SU-DHL-6 (cell line): ENCODE measurements around the gene RNF167.
"Not testable (repeated sequence)": the region's sequence is repeated elsewhere in the genome, so short reads cannot be mapped to it uniquely, and the experiment has no call there.

Experiments used
- H2AFZ ChIP-seq: fragments of 200-600 bp; sonication (generic); 2 replicates; pipeline ENCODE4 v1.6.1; 2014; ENCODE audit warnings: low read depth, mild to moderate bottlenecking, moderate library complexity, mixed read lengths, antibody characterized with exemption, low read length; ENCODE audit not compliant: severe bottlenecking
- H3F3A ChIP-seq: fragments of 200-600 bp; shearing (Covaris generic); 2 replicates; pipeline ENCODE4 v1.6.0; 2016; ENCODE audit warnings: antibody characterized with exemption, mild to moderate bottlenecking; ENCODE audit not compliant: insufficient read depth
- H3K27ac ChIP-seq: fragments of 200-600 bp; sonication (generic); 2 replicates; pipeline ENCODE4 v1.5.1; 2016; ENCODE audit warnings: low read depth, mild to moderate bottlenecking, low read length, moderate library complexity, mixed read lengths
- H3K27me3 ChIP-seq: fragments of 200-600 bp; sonication (generic), shearing (Covaris generic); 2 replicates; pipeline ENCODE4 v1.6.0; 2014; ENCODE audit warnings: mild to moderate bottlenecking, low read length
- H3K36me3 ChIP-seq: fragments of 200-600 bp; sonication (generic); 2 replicates; pipeline ENCODE4 v1.6.1; 2014; ENCODE audit warnings: mild to moderate bottlenecking, low read length, mixed read lengths
- H3K4me2 ChIP-seq: fragments of 300-600, 200-600 bp; shearing (Covaris generic), sonication (generic); 2 replicates; pipeline ENCODE4 v1.6.0; 2014; ENCODE audit warnings: low read length, low read depth, mild to moderate bottlenecking; ENCODE audit not compliant: poor library complexity, severe bottlenecking
- H3K4me3 ChIP-seq: fragments of 200-600 bp; sonication (generic); 2 replicates; pipeline ENCODE4 v1.5.1; 2014; ENCODE audit warnings: antibody characterized with exemption, low read length, mild to moderate bottlenecking, mixed read lengths; ENCODE audit not compliant: insufficient read depth, poor library complexity, severe bottlenecking
- H3K79me2 ChIP-seq: fragments of 200-600 bp; sonication (generic); 2 replicates; pipeline ENCODE4 v1.6.1; 2014; ENCODE audit warnings: mild to moderate bottlenecking, low read length, moderate library complexity; ENCODE audit not compliant: insufficient read depth
- H3K9ac ChIP-seq: fragments of 200-600 bp; sonication (generic); 2 replicates; pipeline ENCODE4 v1.7.0; 2014; ENCODE audit warnings: mild to moderate bottlenecking, low read length
- H3K9me2 ChIP-seq: fragments of 200-600 bp; sonication (generic); replicated peaks from 2 replicates; pipeline ENCODE4 v1.6.1; 2014; ENCODE audit warnings: low read length; ENCODE audit not compliant: insufficient read depth
- H3K9me3 ChIP-seq: fragments of 200-600 bp; sonication (generic); 2 replicates; pipeline ENCODE4 v1.6.1; 2014; ENCODE audit warnings: low read length, mixed read lengths; ENCODE audit not compliant: insufficient read depth
- H4K20me1 ChIP-seq: fragments of 200-600 bp; sonication (generic); 2 replicates; pipeline ENCODE4 v1.6.1; 2014; ENCODE audit warnings: low read depth, mild to moderate bottlenecking, antibody characterized with exemption, low read length, moderate library complexity, mixed read lengths
- CTCF ChIP-seq: fragments of 200-600 bp; sonication (generic); IDR thresholded peaks from one replicate; pipeline ENCODE4 v1.5.1; 2017; ENCODE audit warnings: antibody characterized with exemption, mild to moderate bottlenecking, low read length, moderate library complexity; ENCODE audit not compliant: insufficient read depth, poor library complexity, severe bottlenecking
- EZH2phosphoT487 ChIP-seq: fragments of 200-600 bp; sonication (generic), shearing (Covaris generic); conservative IDR thresholded peaks from 2 replicates; pipeline ENCODE4 v1.6.1; 2018; ENCODE audit warnings: mild to moderate bottlenecking, antibody characterized with exemption, low read length, moderate library complexity, mixed read lengths

The RNF167 gene

GRCh38 chr17:4902540-4902939 is 37.5 kb upstream of the RNF167 start:
- Histone ChIP-seq H3K36me3 (no peaks in the 10 kb centered on the region), H3K27ac (no peak overlapping the region), H3K4me3 (no peak overlapping the region), H2AFZ (no peak overlapping the region), H3F3A (peaks cover 5% of the 10 kb centered on the region; the same call in 1 of the 2 replicates), H3K9me2 (no peaks in the 10 kb centered on the region), H3K4me2 (no peak overlapping the region), H4K20me1 (no peaks in the 10 kb centered on the region), H3K9ac (no peak overlapping the region), H3K9me3 (no peaks in the 10 kb centered on the region), H3K27me3 (no peaks in the 10 kb centered on the region), H3K79me2 (no peaks in the 10 kb centered on the region)
- TF ChIP-seq CTCF (no peak), EZH2phosphoT487 (no peak)

- H2AFZ ChIP-seq, result no peak within 1 kb of the TSS
- H3K27me3 ChIP-seq, result no peaks in the 10 kb centered on the region
- H3K27ac ChIP-seq, result no peak within 1 kb of the TSS
- H3K4me3 ChIP-seq, result no peak within 1 kb of the TSS
- H3K79me2 ChIP-seq, result no peaks in the 10 kb centered on the region
- H3K9ac ChIP-seq, result no peak within 1 kb of the TSS
- no peaks in the 10 kb centered on the region for H3K9me2 ChIP-seq
- peaks cover 4% of the 10 kb centered on the region; the same call in 1 of the 2 replicates for H3F3A ChIP-seq
- no peaks in the 10 kb centered on the region for H3K9me3 ChIP-seq
- TF ChIP-seq CTCF (peak; percentile 84), EZH2phosphoT487 (no peak)
- no peaks in the 10 kb centered on the region for H4K20me1 ChIP-seq
- H3K36me3 ChIP-seq, result no peaks in the 10 kb centered on the region
- peak within 1 kb of the TSS; percentile 27 for H3K4me2 ChIP-seq
Observed at GRCh38 chr17:4903051-4903818, 36.8 kb upstream of the RNF167 start, which contains the start of gene CHRNE. Gene CHRNE, minus strand, starts transcription at chr17:4903098. Its CDS starts 35 bp downstream, at chr17:4903063.

- H3K4me2 ChIP-seq, H3K36me3 ChIP-seq, H3K4me3 ChIP-seq, H3K9me3 ChIP-seq, H3K27ac ChIP-seq, H3K79me2 ChIP-seq, H3K9me2 ChIP-seq, H2AFZ ChIP-seq, H3F3A ChIP-seq, H3K27me3 ChIP-seq, H3K9ac ChIP-seq, H4K20me1 ChIP-seq: not testable (repeated sequence)
Observed at GRCh38 chr17:4906642-4907041, 33.4 kb upstream of the RNF167 start.

- H3K27me3 ChIP-seq, result no peaks in the 10 kb centered on the region
- H3K36me3 ChIP-seq, result no peaks in the 10 kb centered on the region
- H3K4me3 ChIP-seq, result no peak overlapping the region
- TF ChIP-seq CTCF (no peak), EZH2phosphoT487 (no peak)
- H3K4me2 ChIP-seq, result no peak overlapping the region
- H3F3A ChIP-seq, result no peaks in the 10 kb centered on the region
- no peak overlapping the region for H3K9ac ChIP-seq
- no peaks in the 10 kb centered on the region for H4K20me1 ChIP-seq
- H2AFZ ChIP-seq, result no peak overlapping the region
- H3K79me2 ChIP-seq, result no peaks in the 10 kb centered on the region
- no peaks in the 10 kb centered on the region for H3K9me2 ChIP-seq
- no peak overlapping the region for H3K27ac ChIP-seq
- no peaks in the 10 kb centered on the region for H3K9me3 ChIP-seq
Observed at GRCh38 chr17:4908301-4908700, 31.8 kb upstream of the RNF167 start.
